GM19467 (cell line): ENCODE data around the gene MMRN2.

Experiments
- ATAC-seq: cut with Tn5 transposase; IDR thresholded peaks from one replicate; pipeline ENCODE4 v1.9.1; 2021; ENCODE audit warnings: mild to moderate bottlenecking, moderate library complexity; ENCODE audit not compliant: unreplicated experiment

MMRN2 gene

GRCh38 chr10:86970162-86970981, 13.0 kb upstream of the MMRN2 start:
- no peak for ATAC-seq

GRCh38 chr10:86969421-86970041, 12.1 kb upstream of the MMRN2 start:
- no peak for ATAC-seq

- ATAC-seq = no peak
These were observed 11.6 kb upstream of the MMRN2 start for GRCh38 chr10:86968994-86969355.

GRCh38 chr10:86968271-86968993, 11.0 kb upstream of the MMRN2 start, which contains the start of gene ADIRF:
Gene ADIRF (plus strand): TSS chr10:86968482. CDS start chr10:86968545, 63 bp downstream.
- no peak for ATAC-seq

GRCh38 chr10:86967481-86967941, 10.1 kb upstream of the MMRN2 start:
- no peak for ATAC-seq

GRCh38 chr10:86965986-86966654, 8.7 kb upstream of the MMRN2 start:
- no peak for ATAC-seq

- ATAC-seq = no peak
These were observed 7.4 kb upstream of the MMRN2 start for GRCh38 chr10:86964847-86965190.

GRCh38 chr10:86964061-86964846, 6.8 kb upstream of the MMRN2 start:
- no peak for ATAC-seq

- no peak for ATAC-seq
These were observed 6.0 kb upstream of the MMRN2 start for GRCh38 chr10:86963341-86963919.

GRCh38 chr10:86962981-86963310, 5.5 kb upstream of the MMRN2 start:
- no peak for ATAC-seq

- no peak for ATAC-seq
These were observed 4.9 kb upstream of the MMRN2 start for GRCh38 chr10:86962136-86962980.

- no peak for ATAC-seq
These were observed 4.2 kb upstream of the MMRN2 start for GRCh38 chr10:86961481-86962091.

GRCh38 chr10:86960863-86961434, 3.5 kb upstream of the MMRN2 start:
- no peak for ATAC-seq

GRCh38 chr10:86960003-86960862, 2.8 kb upstream of the MMRN2 start:
- no peak for ATAC-seq

- no peak for ATAC-seq
These were observed 2.3 kb upstream of the MMRN2 start for GRCh38 chr10:86959737-86960002.

- ATAC-seq = no peak
These were observed 1.7 kb upstream of the MMRN2 start for GRCh38 chr10:86958901-86959736.
